ENCODE results near the gene EPB41L1.

DNA sequence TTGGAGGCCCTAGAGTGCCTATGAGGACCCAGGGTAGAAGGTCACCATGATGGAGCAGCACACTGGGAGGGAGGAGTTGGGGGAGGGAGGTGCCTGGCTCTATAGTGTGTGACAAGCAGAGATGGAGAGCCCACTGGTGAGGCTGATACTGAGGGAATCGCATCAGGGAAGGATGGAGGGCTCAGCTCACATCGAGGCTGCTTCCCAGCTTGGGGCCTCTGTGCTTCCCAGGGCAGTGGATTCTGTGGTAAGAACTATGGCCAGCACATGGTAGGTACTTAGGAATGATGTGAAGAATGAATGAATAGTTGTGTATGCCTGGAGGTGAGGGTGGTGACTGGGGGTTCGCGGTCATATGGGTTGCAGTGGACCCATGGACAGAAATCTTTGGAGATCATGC lies 1.3 kb upstream of the EPB41L1 start:
- TF ChIP-seq, protein P1, sequence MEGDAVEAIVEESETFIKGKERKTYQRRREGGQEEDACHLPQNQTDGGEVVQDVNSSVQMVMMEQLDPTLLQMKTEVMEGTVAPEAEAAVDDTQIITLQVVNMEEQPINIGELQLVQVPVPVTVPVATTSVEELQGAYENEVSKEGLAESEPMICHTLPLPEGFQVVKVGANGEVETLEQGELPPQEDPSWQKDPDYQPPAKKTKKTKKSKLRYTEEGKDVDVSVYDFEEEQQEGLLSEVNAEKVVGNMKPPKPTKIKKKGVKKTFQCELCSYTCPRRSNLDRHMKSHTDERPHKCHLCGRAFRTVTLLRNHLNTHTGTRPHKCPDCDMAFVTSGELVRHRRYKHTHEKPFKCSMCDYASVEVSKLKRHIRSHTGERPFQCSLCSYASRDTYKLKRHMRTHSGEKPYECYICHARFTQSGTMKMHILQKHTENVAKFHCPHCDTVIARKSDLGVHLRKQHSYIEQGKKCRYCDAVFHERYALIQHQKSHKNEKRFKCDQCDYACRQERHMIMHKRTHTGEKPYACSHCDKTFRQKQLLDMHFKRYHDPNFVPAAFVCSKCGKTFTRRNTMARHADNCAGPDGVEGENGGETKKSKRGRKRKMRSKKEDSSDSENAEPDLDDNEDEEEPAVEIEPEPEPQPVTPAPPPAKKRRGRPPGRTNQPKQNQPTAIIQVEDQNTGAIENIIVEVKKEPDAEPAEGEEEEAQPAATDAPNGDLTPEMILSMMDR (IDR thresholded peaks at IDR 0.05): no peak
- TF ChIP-seq, protein P2, sequence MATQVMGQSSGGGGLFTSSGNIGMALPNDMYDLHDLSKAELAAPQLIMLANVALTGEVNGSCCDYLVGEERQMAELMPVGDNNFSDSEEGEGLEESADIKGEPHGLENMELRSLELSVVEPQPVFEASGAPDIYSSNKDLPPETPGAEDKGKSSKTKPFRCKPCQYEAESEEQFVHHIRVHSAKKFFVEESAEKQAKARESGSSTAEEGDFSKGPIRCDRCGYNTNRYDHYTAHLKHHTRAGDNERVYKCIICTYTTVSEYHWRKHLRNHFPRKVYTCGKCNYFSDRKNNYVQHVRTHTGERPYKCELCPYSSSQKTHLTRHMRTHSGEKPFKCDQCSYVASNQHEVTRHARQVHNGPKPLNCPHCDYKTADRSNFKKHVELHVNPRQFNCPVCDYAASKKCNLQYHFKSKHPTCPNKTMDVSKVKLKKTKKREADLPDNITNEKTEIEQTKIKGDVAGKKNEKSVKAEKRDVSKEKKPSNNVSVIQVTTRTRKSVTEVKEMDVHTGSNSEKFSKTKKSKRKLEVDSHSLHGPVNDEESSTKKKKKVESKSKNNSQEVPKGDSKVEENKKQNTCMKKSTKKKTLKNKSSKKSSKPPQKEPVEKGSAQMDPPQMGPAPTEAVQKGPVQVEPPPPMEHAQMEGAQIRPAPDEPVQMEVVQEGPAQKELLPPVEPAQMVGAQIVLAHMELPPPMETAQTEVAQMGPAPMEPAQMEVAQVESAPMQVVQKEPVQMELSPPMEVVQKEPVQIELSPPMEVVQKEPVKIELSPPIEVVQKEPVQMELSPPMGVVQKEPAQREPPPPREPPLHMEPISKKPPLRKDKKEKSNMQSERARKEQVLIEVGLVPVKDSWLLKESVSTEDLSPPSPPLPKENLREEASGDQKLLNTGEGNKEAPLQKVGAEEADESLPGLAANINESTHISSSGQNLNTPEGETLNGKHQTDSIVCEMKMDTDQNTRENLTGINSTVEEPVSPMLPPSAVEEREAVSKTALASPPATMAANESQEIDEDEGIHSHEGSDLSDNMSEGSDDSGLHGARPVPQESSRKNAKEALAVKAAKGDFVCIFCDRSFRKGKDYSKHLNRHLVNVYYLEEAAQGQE (IDR thresholded peaks at IDR 0.05; ENCODE audit: insufficient read depth in 1 of 2, low read depth in 2 of 2, low read length in 1 of 2): no peak
- TF ChIP-seq POLR2AphosphoS5 (IDR thresholded peaks at IDR 0.05; ENCODE audit: low read depth, low read length) (no peak), SIN3A (IDR thresholded peaks at IDR 0.05; ENCODE audit: borderline replicate concordance, insufficient read depth, low read depth, low read length) (no peak), TCF7L2 (IDR thresholded peaks at IDR 0.05; ENCODE audit: low read depth, low read length) (no peak)

Data from Panc1 (cell line).